Measurements from ENCODE around the gene NPC2. TPM values are rescaled to one million over a fixed set of nuclear protein-coding genes. Genes with fewer than 3 reads are reported as not detected.
A peak's percentile ranks its signal among the peaks of the same experiment; 100 is the strongest.

The NPC2 gene
- total RNA-seq, 4 donors from 2014 or later, result 174 to 331 (median 251) TPM

DNA sequence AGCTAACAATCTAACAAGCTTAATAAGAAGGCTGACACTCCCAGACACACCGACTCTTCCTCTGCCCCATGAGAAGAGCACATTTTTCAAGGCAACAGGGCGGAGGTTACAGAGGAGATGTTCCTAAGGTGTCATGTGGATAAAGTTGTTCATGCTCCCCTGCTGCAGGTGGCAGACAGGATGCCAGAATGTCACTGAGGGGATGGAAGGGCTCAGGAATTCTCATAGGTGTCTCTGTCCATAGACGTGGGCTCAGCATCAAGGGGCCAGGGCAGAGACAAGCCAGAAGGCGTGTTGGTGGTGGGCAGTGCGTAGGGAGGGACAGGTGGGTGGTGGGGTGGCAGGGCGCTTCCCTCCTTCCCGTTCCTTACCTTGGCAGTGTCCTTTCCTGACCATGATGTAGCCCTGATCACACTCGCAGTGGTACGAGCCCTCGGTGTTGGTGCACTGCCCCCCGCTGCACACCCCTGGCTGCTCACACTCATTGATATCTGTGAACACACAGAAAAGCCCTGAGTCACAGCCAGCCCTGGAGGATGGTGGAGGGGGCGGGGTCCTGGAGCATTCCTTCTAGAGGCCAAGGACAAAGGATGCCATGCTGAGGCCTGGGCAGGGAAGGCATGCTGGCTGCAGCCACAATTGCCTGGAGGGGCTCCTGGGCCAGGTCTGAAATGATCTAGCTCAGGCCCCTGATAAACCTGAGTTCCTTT lies 23.5 kb upstream of the NPC2 start:
- WGBS, 2 donors, result 71 to 82% methylated on average over 1 to 5 of the region's 12 CpGs
- H3K27ac ChIP-seq, result no peak overlapping the region

DNA sequence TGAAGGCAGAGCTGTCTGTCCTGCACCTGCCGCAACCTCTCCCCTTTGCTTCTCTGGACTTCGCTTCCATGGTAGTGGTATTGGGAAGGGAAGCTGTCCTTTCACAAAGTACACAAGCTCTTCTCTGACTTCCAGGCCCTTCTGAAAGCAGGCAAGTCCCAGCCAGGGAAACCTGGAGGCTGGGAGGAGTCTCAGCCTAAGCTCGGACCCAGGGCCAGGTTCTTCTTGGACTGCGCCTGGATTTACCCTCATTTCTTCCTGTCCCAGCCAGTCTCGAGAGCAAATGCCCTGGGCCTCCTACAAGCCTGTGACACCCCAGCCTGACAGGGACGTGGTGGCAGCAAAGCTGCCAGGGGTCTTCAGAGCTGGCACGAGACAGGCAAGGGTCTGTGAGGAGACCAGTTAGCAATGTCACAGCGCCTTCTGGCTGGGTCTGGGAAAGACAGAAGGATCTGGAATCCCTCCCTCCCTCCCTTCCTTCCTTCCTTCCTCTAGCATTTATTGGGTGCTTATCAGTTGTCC lies 22.8 kb upstream of the NPC2 start:
- Histone ChIP-seq H3K9me3 (no peaks in the 10 kb centered on the region), H3K4me3 (no peak overlapping the region), H3K4me1 (peaks cover 0 to 22% (median 0%) of the 10 kb centered on the region in 3 donors), H3K27me3 (no peaks in the 10 kb centered on the region), H3K36me3 (peaks cover 0 to 48% (median 0%) of the 10 kb centered on the region in 3 donors), H3K27ac (no peak overlapping the region)
- intact Hi-C loops (cut with DNase I), result no loop called here
- 92 to 100% methylated on average over 2 to 8 of the region's 8 CpGs for WGBS, 2 donors
- TF ChIP-seq, protein P1, sequence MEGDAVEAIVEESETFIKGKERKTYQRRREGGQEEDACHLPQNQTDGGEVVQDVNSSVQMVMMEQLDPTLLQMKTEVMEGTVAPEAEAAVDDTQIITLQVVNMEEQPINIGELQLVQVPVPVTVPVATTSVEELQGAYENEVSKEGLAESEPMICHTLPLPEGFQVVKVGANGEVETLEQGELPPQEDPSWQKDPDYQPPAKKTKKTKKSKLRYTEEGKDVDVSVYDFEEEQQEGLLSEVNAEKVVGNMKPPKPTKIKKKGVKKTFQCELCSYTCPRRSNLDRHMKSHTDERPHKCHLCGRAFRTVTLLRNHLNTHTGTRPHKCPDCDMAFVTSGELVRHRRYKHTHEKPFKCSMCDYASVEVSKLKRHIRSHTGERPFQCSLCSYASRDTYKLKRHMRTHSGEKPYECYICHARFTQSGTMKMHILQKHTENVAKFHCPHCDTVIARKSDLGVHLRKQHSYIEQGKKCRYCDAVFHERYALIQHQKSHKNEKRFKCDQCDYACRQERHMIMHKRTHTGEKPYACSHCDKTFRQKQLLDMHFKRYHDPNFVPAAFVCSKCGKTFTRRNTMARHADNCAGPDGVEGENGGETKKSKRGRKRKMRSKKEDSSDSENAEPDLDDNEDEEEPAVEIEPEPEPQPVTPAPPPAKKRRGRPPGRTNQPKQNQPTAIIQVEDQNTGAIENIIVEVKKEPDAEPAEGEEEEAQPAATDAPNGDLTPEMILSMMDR (IDR thresholded peaks at IDR 0.05), result no peak
- no peak for TF ChIP-seq POLR2A (IDR thresholded peaks at IDR 0.05)
- no peak for DNase-seq

More for the DNA sequence above, 23.5 kb upstream of the NPC2 start:
- peaks cover 0 to 52% (median 0%) of the 10 kb centered on the region in 3 donors for H3K36me3 ChIP-seq
- no peaks in the 10 kb centered on the region for H3K27me3 ChIP-seq
- no peak overlapping the region for H3K4me3 ChIP-seq
- H3K4me1 ChIP-seq, result peaks cover 0 to 18% (median 0%) of the 10 kb centered on the region in 3 donors
- TF ChIP-seq, protein P1 (IDR thresholded peaks at IDR 0.05), result no peak
- TF ChIP-seq POLR2A (IDR thresholded peaks at IDR 0.05), result no peak
- intact Hi-C loops (cut with DNase I), result no loop called here
- DNase-seq, result no peak
- H3K9me3 ChIP-seq, result no peaks in the 10 kb centered on the region

DNA sequence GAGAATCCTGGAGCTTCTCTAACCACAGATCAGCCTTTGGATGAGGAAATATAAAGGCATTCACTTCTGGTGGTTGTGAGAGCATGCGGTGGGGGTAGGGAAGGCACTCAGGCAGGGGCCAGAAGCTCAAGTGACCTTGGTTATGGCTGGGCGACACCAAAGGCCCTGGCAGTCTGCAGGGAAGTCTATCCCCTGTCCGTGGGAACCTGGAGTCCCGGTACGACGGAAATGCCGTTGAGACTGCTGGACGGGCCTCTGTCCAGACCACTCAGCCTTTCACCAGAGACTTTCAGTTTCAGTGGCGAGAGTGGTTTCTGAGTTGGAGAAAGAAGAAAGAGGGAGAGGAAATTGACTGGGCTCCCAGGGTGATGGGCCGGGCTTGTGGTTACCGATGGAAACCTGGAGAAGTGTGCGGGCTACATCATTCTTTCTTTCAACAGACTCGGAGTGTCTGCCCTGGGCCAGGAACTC lies 21.4 kb upstream of the NPC2 start:
- TF ChIP-seq, protein P1 (IDR thresholded peaks at IDR 0.05), result no peak
- no peak for TF ChIP-seq POLR2A (IDR thresholded peaks at IDR 0.05)
- H3K4me1 ChIP-seq, result peaks cover 0 to 29% (median 4%) of the 10 kb centered on the region in 3 donors
- no peak overlapping the region for H3K4me3 ChIP-seq
- peak overlapping the region in 1 of 4 donors; percentile 60 for H3K27ac ChIP-seq
- peaks cover 0 to 58% (median 0%) of the 10 kb centered on the region in 3 donors for H3K36me3 ChIP-seq
- no peaks in the 10 kb centered on the region for H3K27me3 ChIP-seq
- DNase-seq, result no peak
- intact Hi-C loops (cut with DNase I), result no loop called here
- 72 to 85% methylated on average over 8 to 13 of the region's 13 CpGs for WGBS, 2 donors
- H3K9me3 ChIP-seq, result no peaks in the 10 kb centered on the region

DNA sequence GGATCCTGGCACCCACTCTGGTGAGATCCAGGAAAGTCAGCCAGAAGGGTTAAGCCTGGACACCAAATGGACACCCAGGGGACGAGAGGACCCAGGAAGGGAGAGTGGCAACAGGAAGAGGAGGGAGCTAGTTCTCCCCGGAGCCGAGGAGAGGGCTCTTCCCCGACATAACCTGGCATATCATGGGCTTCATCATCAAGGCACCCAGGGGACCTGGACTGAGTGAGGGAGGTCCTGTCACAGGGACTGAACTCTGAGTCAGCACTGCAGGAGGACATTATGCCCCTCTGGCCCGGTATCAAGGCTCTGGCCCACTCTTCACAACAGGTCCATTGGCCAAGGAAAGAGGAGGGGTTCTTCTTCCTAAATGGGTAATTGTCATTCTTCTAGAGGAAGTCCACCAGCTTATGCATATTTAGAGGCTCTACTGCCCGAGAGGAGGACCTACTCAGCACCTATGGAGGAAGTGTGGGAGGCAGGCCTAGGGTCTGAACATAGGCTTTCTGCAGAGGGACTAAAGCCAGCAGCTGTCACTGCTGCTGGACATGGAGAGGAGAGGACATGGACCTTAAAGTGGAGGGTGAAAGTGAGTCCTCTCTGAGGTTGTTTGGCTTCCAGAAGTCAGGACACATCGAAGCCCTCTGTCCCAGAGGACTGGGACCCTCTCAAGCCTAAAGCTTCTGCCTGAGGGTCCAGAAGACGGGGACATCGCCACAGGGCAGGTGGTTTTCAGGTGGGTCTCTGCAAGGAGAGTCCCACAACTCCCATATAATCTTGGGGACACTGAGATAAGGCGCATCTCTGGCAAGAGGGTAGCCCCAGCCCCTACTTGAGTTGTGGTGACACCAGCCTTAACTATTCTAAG lies 19.1 kb upstream of the NPC2 start:
- no peak for TF ChIP-seq POLR2A (IDR thresholded peaks at IDR 0.05)
- TF ChIP-seq, protein P1 (IDR thresholded peaks at IDR 0.05), result no peak
- no peak for DNase-seq

More for the DNA sequence above, 19.1 kb upstream of the NPC2 start:
- peaks cover 0 to 76% (median 5%) of the 10 kb centered on the region in 3 donors for H3K36me3 ChIP-seq
- no peaks in the 10 kb centered on the region for H3K9me3 ChIP-seq
- no peak overlapping the region for H3K27ac ChIP-seq
- H3K27me3 ChIP-seq, result no peaks in the 10 kb centered on the region
- 88 to 92% methylated on average over 5 to 7 of the region's 10 CpGs for WGBS, 2 donors
- intact Hi-C loops (cut with DNase I), result no loop called here
- no peak overlapping the region for H3K4me3 ChIP-seq
- peaks cover 0 to 13% (median 4%) of the 10 kb centered on the region in 3 donors for H3K4me1 ChIP-seq
